Neural progenitor cell (in vitro differentiated cells): ENCODE measurements around the gene HAO2.
A peak's percentile ranks its signal among the peaks of the same experiment; 100 is the strongest.

Experiments
- EZH2phosphoT487 ChIP-seq: fragments of 200-600 bp; sonication (generic); IDR thresholded peaks from 2 replicates; pipeline ENCODE4 v1.6.1; 2017; ENCODE audit warnings: antibody characterized with exemption
- TF ChIP-seq, protein P1 (sequence below): fragments of 200-600 bp; sonication (generic); IDR thresholded peaks from 2 replicates; pipeline ENCODE4 v1.5.1; 2017; ENCODE audit warnings: antibody characterized with exemption, mild to moderate bottlenecking

DNA sequence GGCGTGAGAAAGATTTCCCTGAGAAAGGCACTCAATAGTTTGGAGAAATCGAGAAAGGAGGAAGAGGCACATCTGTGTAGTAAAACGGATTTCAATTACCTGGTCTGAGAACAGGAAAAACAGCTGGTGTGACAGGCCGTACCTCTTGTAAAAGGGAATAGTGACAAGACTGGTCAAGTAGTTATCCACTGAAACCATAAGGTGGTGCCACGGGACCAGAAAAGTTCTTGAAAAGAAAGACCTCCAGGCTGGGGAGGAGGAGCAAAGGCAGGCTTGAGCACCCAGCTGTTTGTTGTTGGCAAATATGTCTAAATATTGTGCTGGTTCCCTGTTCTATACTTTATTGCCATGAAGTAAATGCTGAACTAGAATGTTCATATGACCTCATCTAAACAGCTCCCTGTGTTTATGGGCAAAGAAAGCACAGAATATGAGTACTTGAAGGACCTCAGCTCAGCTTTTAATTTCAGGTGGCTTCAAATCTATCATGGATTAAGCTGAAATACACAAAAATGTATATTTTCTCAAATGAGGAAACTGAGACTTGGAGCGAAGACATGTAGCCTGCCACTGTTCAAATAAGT, 4.0 kb downstream of the HAO2 start:
- TF ChIP-seq, protein P1, sequence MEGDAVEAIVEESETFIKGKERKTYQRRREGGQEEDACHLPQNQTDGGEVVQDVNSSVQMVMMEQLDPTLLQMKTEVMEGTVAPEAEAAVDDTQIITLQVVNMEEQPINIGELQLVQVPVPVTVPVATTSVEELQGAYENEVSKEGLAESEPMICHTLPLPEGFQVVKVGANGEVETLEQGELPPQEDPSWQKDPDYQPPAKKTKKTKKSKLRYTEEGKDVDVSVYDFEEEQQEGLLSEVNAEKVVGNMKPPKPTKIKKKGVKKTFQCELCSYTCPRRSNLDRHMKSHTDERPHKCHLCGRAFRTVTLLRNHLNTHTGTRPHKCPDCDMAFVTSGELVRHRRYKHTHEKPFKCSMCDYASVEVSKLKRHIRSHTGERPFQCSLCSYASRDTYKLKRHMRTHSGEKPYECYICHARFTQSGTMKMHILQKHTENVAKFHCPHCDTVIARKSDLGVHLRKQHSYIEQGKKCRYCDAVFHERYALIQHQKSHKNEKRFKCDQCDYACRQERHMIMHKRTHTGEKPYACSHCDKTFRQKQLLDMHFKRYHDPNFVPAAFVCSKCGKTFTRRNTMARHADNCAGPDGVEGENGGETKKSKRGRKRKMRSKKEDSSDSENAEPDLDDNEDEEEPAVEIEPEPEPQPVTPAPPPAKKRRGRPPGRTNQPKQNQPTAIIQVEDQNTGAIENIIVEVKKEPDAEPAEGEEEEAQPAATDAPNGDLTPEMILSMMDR: peak; percentile 51
- TF ChIP-seq EZH2phosphoT487: no peak
